NCI-H82 (cell line): Measurements from ENCODE around the gene KCTD14.
"Not testable (repeated sequence)": the region's sequence is repeated elsewhere in the genome, so short reads cannot be mapped to it uniquely, and the experiment has no call there.

Source experiments
- DNase-seq: peaks from one replicate; lab custom pipeline; 2025; lab: John Stamatoyannopoulos, UW

Gene KCTD14

GRCh38 chr11:78046486-78046854 lies 23.4 kb upstream of the KCTD14 start:
- DNase-seq, result no peak

- DNase-seq, result peak; percentile 87
Measured at GRCh38 chr11:78045851-78046485, 22.9 kb upstream of the KCTD14 start.

- DNase-seq, result no peak
Measured at GRCh38 chr11:78044706-78045105, 21.6 kb upstream of the KCTD14 start.

GRCh38 chr11:78041843-78042440 lies 18.9 kb upstream of the KCTD14 start:
- no peak for DNase-seq

DNA sequence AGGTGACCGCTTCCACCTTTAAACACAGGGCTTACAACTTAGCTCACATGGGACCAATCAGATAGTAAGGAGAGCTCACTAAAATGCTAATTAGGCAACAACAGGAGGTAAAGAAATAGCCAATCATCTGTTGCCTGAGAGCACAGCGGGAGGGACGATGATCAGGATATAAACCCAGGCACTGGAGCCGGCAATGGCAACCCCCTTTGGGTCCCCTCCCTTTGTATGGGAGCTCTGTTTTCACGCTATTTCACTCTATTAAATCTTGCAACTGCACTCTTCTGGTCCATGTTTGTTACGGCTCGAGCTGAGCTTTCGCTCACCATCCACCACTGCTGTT lies 18.3 kb upstream of the KCTD14 start:
- not testable (repeated sequence) for DNase-seq

DNA sequence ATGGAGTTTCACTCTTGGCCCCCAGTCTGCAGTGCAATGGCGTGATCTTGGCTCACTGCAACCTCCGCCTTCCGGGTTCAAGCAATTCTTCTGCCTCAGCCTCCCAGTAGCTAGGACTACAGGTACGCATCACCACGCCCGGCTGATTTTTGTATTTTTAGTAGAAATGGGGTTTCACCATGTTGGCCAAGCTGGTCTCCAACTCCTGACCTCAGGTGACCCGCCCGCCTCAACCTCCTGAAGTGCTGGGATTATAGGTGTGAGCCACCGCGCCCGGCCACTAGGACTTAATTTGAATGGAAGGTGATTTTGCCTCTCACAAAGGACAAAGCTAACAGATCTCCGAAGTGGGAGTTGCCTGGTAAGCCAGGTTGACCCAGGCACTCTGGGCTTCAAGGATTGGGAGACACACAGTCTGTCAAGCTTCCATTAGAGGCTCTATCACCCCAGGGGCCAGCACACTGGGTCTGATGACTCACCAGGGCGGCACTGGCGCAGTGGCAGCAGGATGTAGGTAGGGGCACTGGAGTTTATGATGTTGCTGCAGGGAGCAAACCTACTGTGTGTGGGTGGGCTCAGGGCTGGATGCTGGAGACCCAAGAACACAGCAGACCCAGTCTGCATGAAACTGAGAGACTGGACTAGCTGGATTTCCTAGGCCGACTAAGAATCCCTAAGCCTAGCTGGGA lies 17.8 kb upstream of the KCTD14 start:
- DNase-seq, result no peak

- DNase-seq, result peak; percentile 16
Measured at GRCh38 chr11:78039919-78040671, 17.0 kb upstream of the KCTD14 start.

DNA sequence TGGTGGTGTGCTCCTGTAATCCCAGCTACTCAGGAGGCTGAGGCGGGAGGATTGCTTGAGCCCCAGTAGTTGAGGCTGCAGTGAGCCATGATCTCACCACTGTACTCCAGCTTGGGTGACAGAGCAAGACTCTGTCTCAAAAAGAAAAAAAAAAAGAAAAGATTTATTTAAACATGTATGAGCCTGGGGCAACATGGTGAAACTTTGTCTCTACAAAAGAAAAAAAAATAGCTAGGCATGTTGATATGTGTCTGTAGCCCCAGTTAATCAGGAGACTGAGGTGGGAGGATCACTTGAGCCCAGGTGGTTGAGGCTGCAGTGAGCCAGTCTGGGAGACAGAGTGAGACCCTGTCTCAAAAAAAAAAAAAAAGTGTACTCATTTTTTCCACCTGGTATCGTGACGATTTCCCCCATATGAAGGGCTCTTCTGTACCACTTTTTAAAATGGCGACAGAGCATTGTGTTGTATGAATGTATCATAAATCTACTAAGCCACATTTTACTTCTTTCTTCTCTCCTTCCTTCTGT lies 16.4 kb upstream of the KCTD14 start:
- DNase-seq, result no peak

- no peak for DNase-seq
Measured at GRCh38 chr11:78038697-78039313, 15.7 kb upstream of the KCTD14 start.

DNA sequence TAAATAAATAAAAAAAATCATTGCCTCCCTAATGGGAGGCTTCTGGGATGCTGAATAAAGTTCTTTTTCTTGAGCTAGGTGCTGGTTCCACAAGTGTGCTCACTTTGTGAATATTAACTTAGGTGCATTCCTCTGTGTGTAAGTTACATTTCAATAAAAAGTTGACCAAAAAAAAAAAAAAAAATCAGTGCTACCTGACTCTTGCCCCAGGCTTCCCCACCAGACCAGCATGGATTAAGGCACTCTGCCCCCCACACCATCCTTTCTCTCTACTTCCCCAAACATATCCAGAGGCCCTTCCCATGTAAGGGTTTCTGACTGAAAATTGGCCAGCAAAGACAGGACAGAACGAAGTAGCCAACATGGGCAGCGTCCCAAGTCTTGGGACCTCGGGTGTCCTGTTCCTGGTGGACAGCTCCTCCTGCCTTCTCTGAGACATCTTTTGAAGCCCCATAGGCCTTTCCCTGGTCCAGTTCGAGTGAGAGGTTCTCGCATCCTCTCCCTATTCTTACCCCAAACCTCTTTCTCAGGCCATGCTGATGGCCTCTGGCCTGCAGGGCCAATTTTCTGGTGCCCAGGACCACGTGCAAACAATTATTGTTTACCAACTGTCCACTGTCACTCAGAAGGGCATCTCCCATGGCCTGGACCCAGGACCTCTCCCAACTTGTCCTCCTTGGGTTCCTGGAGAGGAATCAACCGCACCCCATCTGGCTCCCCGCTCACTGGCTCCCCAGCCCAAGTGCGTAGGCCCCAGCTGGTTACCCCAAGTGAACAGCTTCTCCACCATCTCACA lies 14.9 kb upstream of the KCTD14 start:
- no peak for DNase-seq

DNA sequence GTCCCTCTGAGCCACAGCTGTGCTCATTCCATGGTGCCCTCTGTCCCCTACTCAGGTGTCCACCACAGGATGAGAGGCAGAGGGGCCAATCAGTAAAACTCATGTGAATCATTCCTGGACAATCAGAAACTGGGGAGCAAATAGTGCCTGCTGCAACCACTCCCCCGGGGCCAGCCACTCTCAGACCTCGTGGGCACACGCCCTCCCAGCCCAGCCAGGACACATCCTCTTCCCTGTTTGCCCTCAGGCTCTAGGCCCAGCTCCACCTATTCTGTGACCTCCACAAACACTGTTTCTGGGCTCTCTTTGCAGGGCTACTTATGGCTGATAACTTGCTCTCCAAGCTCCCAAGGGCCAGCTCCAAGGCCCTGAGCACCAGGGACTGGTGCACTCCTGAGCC lies 14.0 kb upstream of the KCTD14 start:
- DNase-seq, result no peak

- DNase-seq, result no peak
Measured at GRCh38 chr11:78036313-78036712, 13.2 kb upstream of the KCTD14 start.

DNA sequence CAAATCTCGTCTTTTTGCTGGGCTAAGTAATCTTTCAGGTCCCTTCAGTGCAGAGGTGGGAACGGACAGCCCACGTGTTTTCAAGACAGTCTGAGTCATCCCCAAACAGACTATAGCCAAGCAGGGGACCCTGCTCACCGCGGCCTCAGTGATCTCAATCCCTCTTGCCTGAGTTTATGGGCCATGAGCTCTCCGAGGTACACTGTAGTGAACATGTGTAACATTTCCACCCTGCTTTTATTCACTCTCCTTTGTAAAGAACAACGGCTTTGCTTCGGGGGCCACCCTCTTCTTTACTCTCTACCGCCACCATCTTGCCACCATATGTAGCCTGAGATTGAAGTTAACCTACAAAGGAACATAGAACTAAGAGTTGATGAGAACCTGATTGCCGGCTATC lies 11.5 kb upstream of the KCTD14 start:
- DNase-seq, result no peak

DNA sequence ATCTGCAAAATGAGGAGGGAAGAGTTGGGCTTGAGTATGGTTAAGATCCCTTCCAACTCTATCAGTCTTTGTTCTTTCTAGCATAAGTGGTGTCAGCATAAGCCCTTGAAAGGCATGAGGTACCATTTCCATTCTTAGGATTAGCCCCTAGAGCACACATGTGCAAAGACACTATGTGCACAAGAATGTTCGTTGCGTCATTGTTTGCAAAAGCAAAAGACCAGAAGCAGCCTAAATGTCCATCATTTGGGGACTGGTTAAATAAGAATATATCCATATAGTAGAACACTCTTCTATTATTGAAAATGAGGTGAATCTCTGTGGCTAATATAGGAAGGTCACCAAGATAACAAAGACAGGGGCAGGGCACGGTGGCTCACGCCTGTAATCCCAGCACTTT lies 10.0 kb upstream of the KCTD14 start:
- no peak for DNase-seq

DNA sequence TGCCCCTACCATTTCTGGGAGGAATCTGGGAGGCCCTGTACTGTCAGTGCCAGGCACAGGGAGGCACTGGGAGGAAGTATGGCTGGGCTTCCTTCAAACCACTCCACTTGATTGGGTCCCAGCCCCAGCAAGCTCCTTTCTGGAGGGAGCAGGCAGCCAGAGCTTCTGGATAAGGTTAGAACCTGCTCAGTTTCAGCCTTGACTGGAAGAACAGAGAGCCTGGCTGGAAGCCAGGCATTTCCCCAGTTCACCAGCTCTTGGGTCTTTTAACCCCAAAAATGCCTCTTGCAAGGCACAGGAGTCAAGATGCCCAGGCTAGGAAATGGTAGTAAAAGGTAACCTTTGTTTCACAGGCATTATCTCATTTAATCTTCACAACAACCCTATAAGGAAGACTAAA lies 9.0 kb upstream of the KCTD14 start:
- no peak for DNase-seq

DNA sequence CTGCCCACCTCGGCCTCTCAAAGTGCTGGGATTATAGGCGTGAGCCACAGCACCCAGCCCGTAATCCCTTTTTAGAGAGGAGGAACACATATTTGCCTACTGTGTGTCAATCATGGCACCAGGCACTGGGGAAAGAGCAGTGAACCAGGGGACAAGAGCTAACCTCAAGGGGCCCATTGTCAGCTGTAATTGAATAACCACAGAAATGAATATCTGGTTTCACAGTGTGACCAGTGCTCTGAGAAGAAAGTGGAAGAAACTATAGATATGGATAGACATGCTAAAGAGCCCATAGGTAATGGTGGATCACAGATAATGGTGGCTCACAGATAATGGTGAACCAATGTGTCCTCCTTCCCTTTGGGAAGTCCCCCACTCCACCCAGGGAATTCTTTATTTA lies 8.6 kb upstream of the KCTD14 start:
- no peak for DNase-seq

DNA sequence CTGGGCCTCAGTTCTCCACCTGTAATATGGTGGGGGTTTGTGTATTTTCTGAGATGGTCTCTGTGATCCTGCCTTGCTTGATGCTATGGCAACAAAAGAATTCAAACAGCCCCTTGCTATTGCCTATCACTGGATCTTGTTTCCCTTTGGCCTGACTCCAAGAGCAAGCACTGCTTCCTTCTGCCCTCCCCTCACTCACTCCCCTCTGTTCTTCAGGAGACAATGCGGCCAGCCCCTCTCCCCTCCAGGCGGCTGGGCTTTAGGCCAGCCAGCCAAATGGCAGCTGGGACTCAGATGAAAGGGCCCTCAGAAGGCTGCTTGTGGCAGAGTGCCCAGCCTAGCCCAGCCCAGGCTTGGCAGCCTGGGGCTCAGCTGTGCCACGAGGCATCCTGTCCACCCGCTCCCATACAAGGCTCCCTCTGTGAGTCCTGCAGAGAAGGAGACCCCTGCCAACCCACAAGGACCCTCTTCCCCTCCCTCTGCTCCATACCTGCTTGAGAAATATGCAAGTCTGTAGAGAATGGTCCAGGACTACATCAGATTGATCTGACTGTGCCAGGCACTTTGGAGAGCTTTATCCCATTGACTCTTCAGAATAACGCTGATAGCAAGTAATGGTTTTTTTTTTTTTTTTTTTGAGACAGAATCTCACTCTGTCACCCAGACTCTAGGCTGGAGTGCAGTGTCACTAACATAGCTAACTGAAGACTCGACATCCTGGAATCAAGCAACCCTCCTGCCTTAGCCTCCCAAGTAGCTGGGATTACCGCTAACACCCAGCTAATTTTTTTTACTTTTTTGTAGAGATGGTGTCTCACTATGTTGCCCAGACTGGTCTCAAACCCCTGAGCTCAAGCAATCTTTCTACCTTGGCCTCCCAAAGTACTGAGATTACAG lies 7.6 kb upstream of the KCTD14 start:
- peak; percentile 64 for DNase-seq

DNA sequence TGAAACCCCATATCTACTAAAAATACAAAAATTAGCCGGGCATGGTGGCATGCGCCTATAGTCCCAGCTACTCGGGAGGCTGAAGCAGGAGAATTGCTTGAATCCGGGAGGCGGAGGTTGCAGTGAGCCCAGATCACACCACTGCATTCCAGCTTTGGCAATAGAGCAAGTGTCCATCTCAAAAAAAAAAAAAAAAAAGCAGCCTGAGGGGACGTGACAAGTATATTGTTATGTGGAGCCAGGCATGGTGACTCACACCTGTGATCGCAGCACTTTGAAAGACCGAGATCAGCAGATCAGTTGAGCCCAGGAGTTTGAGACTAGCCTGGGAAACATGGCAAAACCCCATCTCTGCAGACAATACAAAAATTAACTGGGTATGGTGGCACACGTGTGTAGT lies 5.3 kb upstream of the KCTD14 start:
- DNase-seq, result not testable (repeated sequence)

DNA sequence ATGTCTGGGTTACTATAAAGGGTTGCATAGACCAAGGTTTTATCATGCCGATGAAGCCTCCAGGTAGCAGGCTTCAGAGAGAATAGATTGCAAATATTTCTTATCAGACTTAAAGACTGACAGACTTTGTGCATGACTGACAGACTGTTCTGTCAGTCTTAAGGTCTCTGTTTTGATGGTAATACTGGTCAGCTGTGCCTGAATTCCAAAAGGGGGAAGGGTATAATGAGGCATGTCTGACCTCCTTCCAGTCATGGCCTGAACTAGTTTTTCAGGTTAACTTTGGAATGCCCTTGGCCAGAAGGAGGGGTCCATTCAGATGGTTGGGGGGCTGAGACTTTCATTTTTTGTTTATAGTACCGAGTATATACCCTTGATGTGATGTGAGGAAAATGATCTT lies 4.7 kb upstream of the KCTD14 start:
- no peak for DNase-seq

DNA sequence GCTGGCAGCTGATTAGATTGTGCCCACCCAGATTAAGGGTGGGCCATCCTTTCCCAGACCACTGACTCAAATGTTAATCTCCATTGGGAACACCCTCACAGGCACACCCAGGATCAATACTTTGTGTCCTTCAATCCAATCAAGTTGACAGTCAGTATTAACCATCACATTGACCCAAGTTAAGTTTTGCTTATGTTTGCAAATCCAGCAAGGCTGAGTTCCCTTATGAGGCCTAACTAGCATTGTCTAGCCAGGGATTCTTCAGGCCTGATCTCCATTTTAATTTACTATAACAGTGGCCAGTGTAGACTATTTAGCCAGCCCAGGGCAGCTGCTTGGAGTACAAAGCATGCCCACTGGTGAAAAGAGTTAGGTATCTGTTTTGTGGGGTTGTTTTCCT lies 2.3 kb upstream of the KCTD14 start:
- no peak for DNase-seq

DNA sequence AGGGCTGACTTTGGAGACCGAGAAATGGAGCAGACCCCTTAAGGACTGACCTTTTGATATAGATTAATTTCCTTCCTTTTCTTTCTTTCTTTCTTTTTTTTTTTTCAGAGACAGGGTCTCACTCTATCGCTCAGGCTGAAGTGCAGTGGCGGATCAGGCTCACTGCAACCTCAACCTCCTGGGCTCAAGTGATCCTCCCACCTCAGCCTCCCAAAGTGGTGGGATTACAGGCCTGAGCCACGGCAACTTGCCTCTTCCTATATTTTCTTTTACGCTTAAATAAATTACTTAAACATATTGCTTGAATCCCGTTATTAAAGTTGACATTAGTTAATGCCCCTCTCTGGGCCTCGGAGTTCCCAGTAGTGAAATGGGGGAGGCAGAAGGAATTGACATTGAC lies 350 bp upstream of the KCTD14 start:
- no peak for DNase-seq
